ENCODE measurements around the gene TREM2. TPM values are rescaled to one million over a fixed set of nuclear protein-coding genes. Genes with fewer than 3 reads are reported as not detected.

The TREM2 gene
- total RNA-seq, 2 experiments from 2014 or later = not detected

- H3K4me1 ChIP-seq (ENCODE audit: insufficient read depth, low read length) = no peaks in the 10 kb centered on the region
- no peaks in the 10 kb centered on the region for H3K4me1 Mint-ChIP-seq (ENCODE audit: low read depth)
- H3K4me3 ChIP-seq (ENCODE audit: low read length) = no peak overlapping the region
- no peaks in the 10 kb centered on the region for H3K36me3 ChIP-seq (ENCODE audit: insufficient read depth, low read length)
- H3K27me3 Mint-ChIP-seq = peaks cover 9% of the 10 kb centered on the region
- intact Hi-C loops (cut with DNase I, micrococcal nuclease) = no loop called here
- H3K4me3 Mint-ChIP-seq = no peak overlapping the region
- H3K9me3 ChIP-seq (ENCODE audit: control insufficient read depth in 1 of 2, insufficient read depth in 1 of 2, low read length in 2 of 2) = no peaks in the 10 kb centered on the region
- no peaks in the 10 kb centered on the region for H3K9me3 Mint-ChIP-seq
- no peak overlapping the region for H3K27ac ChIP-seq (ENCODE audit: low read depth in 1 of 2, low read length in 2 of 2)
- H3K27ac Mint-ChIP-seq = no peak overlapping the region
- ChIA-PET CTCF (no interaction called here), POLR2A (no interaction called here)
- DNase-seq (no peak), ATAC-seq (ENCODE audit: poor library complexity) (no peak)
- peaks cover 0 to 2% of the 10 kb centered on the region in 2 experiments for H3K27me3 ChIP-seq (ENCODE audit: control insufficient read depth in 1 of 2, insufficient read depth in 2 of 2, low read length in 2 of 2)
- TF ChIP-seq CTCF (IDR thresholded peaks at IDR 0.05) = no peak
- no peaks in the 10 kb centered on the region for H3K36me3 Mint-ChIP-seq (ENCODE audit: low read depth)
Measured at GRCh38 chr6:41163419-41163717, 452 bp upstream of the TREM2 start.

- Histone ChIP-seq H3K4me1 (ENCODE audit: insufficient read depth, low read length) (no peaks in the 10 kb centered on the region), H3K4me3 (ENCODE audit: low read length) (no peak overlapping the region), H3K36me3 (ENCODE audit: insufficient read depth, low read length) (no peaks in the 10 kb centered on the region), H3K9me3 (ENCODE audit: control insufficient read depth in 1 of 2, insufficient read depth in 1 of 2, low read length in 2 of 2) (no peaks in the 10 kb centered on the region), H3K27ac (ENCODE audit: low read depth in 1 of 2, low read length in 2 of 2) (no peak overlapping the region), H3K27me3 (ENCODE audit: control insufficient read depth in 1 of 2, insufficient read depth in 2 of 2, low read length in 2 of 2) (peaks cover 0 to 2% of the 10 kb centered on the region in 2 experiments)
- peaks cover 13% of the 10 kb centered on the region for H3K27me3 Mint-ChIP-seq
- CTCF ChIA-PET = no interaction called here
- no peaks in the 10 kb centered on the region for H3K36me3 Mint-ChIP-seq (ENCODE audit: low read depth)
- no peak for DNase-seq
- TF ChIP-seq CTCF (IDR thresholded peaks at IDR 0.05) = no peak
- no peaks in the 10 kb centered on the region for H3K4me1 Mint-ChIP-seq (ENCODE audit: low read depth)
- no peak for ATAC-seq (ENCODE audit: poor library complexity)
- H3K27ac Mint-ChIP-seq = no peak overlapping the region
- POLR2A ChIA-PET = no interaction called here
- intact Hi-C loops (cut with DNase I, micrococcal nuclease) = no loop called here
- no peak overlapping the region for H3K4me3 Mint-ChIP-seq
- H3K9me3 Mint-ChIP-seq = no peaks in the 10 kb centered on the region
Measured at GRCh38 chr6:41161851-41162552, 914 bp downstream of the TREM2 start.

GRCh38 chr6:41161380-41161779 is 1.5 kb downstream of the TREM2 start:
- H3K9me3 ChIP-seq (ENCODE audit: control insufficient read depth in 1 of 2, insufficient read depth in 1 of 2, low read length in 2 of 2) = no peaks in the 10 kb centered on the region
- H3K4me3 Mint-ChIP-seq = no peak overlapping the region
- DNase-seq = no peak
- H3K27me3 ChIP-seq (ENCODE audit: control insufficient read depth in 1 of 2, insufficient read depth in 2 of 2, low read length in 2 of 2) = peaks cover 0 to 2% of the 10 kb centered on the region in 2 experiments
- no peaks in the 10 kb centered on the region for H3K36me3 Mint-ChIP-seq (ENCODE audit: low read depth)
- no peaks in the 10 kb centered on the region for H3K9me3 Mint-ChIP-seq
- H3K4me3 ChIP-seq (ENCODE audit: low read length) = no peak overlapping the region
- H3K4me1 ChIP-seq (ENCODE audit: insufficient read depth, low read length) = no peaks in the 10 kb centered on the region
- ATAC-seq (ENCODE audit: poor library complexity) = no peak
- H3K27ac ChIP-seq (ENCODE audit: low read depth in 1 of 2, low read length in 2 of 2) = no peak overlapping the region
- peaks cover 13% of the 10 kb centered on the region for H3K27me3 Mint-ChIP-seq
- CTCF ChIA-PET = no interaction called here
- no peaks in the 10 kb centered on the region for H3K36me3 ChIP-seq (ENCODE audit: insufficient read depth, low read length)
- intact Hi-C loops (cut with DNase I, micrococcal nuclease) = no loop called here
- POLR2A ChIA-PET = no interaction called here
- no peak for TF ChIP-seq CTCF (IDR thresholded peaks at IDR 0.05)
- H3K4me1 Mint-ChIP-seq (ENCODE audit: low read depth) = no peaks in the 10 kb centered on the region
- no peak overlapping the region for H3K27ac Mint-ChIP-seq
